Breast epithelium (tissue), 3 donors: ENCODE measurements around the gene NUTM2B.
"Not testable (repeated sequence)": the region's sequence is repeated elsewhere in the genome, so short reads cannot be mapped to it uniquely, and the experiment has no call there.

Source experiments
- CTCF ChIP-seq, 3 donors: fragments of 450-650 bp; IDR thresholded peaks; one replicate each; pipeline ENCODE4 v1.5.1; 2016 to 2017; ENCODE audit warnings: antibody characterized with exemption in 3 of 3, mild to moderate bottlenecking in 3 of 3, moderate library complexity in 3 of 3
- POLR2AphosphoS5 ChIP-seq, 3 donors: sonication (generic); formaldehyde crosslinking; IDR thresholded peaks; one replicate each; pipeline ENCODE4 v1.6.1; 2017; ENCODE audit warnings: antibody characterized with exemption in 3 of 3

DNA sequence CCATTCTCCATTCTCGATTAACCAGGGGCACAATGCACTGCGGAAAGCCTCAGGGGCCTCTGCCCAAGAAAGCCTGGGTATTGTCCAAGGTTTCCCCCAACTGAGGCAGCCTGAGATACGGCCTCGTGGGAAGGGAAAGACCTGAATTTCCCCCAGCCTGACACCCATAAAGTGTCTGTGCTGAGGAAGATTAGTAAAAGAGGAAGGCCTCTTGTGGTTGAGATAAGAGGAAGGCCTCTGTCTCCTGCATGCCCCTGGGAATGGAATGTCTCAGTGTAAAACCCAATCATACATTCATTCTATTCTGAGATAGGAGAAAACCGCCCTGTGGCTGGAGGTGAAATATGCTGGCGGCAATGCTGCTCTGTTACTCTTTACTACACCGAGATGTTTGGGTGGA, 41.8 kb downstream of the NUTM2B start:
- not testable (repeated sequence) for TF ChIP-seq CTCF, POLR2AphosphoS5 (IDR thresholded peaks at IDR 0.05)
